Lower leg skin (tissue), 4 donors: ENCODE measurements around the gene TMEM145. TPM values are rescaled to one million over a fixed set of nuclear protein-coding genes. Genes with fewer than 3 reads are reported as not detected.

ENCODE experiments used
- DNase-seq, 2 donors: peaks; one replicate each; pipeline ENCODE4 v3.0.0-alpha.2; 2019; ENCODE audit warnings: low spot score in 2 of 2
- H3K4me3 ChIP-seq: fragments of 200-600 bp; sonication (generic); 2 replicates; pipeline ENCODE4 v1.5.1; 2017; ENCODE audit warnings: mild to moderate bottlenecking, low read depth; ENCODE audit not compliant: poor library complexity, severe bottlenecking
- CTCF ChIP-seq, 3 donors: fragments of 450-650 bp; IDR thresholded peaks; one replicate each; pipeline ENCODE4 v1.5.1; 2016; ENCODE audit warnings: antibody characterized with exemption in 3 of 3, mild to moderate bottlenecking in 3 of 3, moderate library complexity in 2 of 3
- POLR2A ChIP-seq, 2 donors: fragments of 450-650 bp; IDR thresholded peaks; one replicate each; pipeline ENCODE4 v1.6.1; 2016 to 2017; ENCODE audit warnings: antibody characterized with exemption in 2 of 2, mild to moderate bottlenecking in 1 of 2, moderate library complexity in 1 of 2
- WGBS, 2 donors: methylation state at CpG; one replicate each; pipeline ENCODE4 v1.1.5; 2018; 5-methylcytosine and 5-hydroxymethylcytosine counted together
- intact Hi-C: fragments of 100-400 bp; cut with DNase I; formaldehyde crosslinking; loops from one replicate; pipeline ENCODE4 v1.15.0; 2023; ENCODE audit warnings: low total_unique reads
- total RNA-seq, 4 donors: library from RNA; depleted of rRNA; stranded (reverse); fragments of >200 nt; gene quantifications; one replicate each; pipeline ENCODE4 v1.1.0, GENCODE V29; 2016

TMEM145 gene
- total RNA-seq, 4 donors from 2014 or later: 0.88 TPM; not detected in 3

DNA sequence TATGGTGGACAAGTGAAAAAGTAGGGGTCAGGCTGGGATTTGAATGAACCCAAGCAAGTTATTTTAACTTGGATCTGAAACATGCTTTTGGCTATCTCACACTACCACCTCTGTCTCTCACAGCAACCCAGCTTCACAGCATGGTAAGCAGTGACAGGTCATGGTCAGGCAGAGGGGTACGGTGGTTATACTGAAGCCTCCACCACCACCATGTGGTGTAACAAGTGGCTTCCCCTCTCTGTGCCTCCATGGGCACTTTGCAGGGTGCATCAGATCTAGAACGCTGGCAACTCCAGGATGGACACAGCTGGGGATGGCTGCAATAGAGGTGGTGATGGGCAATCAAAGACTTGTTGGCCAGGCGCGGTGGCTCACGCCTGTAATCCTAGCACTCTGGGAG is 739 bp upstream of the TMEM145 start:
- TF ChIP-seq CTCF (IDR thresholded peaks at IDR 0.05) (no peak), POLR2A (IDR thresholded peaks at IDR 0.05) (no peak)
- DNase-seq: no peak
- intact Hi-C loops: loop anchor here (10.0 kb wide), 1 partner anchor 188 kb away; no protein-coding TSS in a partner anchor
- H3K4me3 ChIP-seq: no peak overlapping the region
- WGBS, 2 donors: 79 to 85% methylated on average over 5 of the region's 5 CpGs

GRCh38 chr19:42313840-42314755 is 989 bp downstream of the TMEM145 start:
- H3K4me3 ChIP-seq: no peak overlapping the region
- intact Hi-C loops: loop anchor here (10.0 kb wide), 1 partner anchor 189 kb away; no protein-coding TSS in a partner anchor
- DNase-seq: no peak
- TF ChIP-seq POLR2A (IDR thresholded peaks at IDR 0.05): no peak
- no peak for TF ChIP-seq CTCF (IDR thresholded peaks at IDR 0.05)
- WGBS, 2 donors: 31 to 38% methylated on average over 25 to 26 of the region's 26 CpGs

- intact Hi-C loops: loop anchor here (10.0 kb wide), 1 partner anchor 190 kb away; no protein-coding TSS in a partner anchor
- no peak overlapping the region for H3K4me3 ChIP-seq
- 74 to 78% methylated on average over 5 of the region's 5 CpGs for WGBS, 2 donors
- no peak for DNase-seq
- TF ChIP-seq POLR2A (IDR thresholded peaks at IDR 0.05): no peak
- no peak for TF ChIP-seq CTCF (IDR thresholded peaks at IDR 0.05)
These were observed 1.9 kb downstream of the TMEM145 start for GRCh38 chr19:42315024-42315423.

DNA sequence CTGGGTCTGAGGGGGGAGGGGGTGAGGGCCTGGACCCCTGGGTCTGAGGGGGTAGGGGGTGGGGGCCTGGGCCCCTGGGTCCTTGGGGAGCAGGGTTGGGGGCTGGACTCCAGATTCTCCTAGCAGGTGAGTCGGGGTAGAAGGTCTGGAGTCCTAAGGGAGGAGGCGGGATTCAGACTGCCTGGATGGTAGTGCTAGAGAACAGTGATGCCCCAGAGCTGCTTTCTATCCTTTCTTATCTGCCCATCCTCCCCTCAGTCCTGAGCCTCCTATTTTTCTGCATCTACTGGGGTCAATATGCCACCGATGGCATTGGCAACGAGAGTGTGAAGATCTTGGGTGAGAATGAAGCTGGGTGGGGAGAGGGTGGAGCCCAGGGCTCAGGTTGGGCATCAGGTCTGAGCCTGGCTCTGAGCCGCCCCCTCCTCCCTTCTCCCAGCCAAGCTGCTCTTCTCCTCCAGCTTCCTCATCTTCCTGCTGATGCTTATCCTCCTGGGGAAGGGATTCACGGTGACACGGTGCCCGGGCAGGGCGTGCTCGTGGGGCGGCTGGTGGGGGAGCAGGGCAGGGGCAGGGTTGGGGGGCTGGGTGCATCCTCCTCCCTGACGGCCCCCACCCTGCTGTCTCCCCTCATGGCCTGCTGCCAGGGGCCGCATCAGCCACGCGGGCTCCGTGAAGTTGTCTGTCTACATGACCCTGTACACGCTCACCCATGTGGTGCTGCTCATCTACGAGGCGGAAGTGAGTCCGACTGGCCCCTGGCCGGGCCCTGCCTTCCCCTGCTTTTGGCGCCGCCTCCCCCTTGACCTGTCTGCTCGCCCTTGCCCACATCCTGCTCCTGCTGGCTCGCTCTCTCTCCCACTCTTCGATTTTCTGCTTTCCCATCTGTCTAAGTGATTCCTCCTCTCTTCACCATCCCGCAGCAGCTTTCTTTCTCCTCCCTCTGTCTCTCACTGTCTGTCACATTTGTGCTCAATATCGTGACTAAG is 3.4 kb downstream of the TMEM145 start:
- WGBS, 2 donors: 34 to 42% methylated on average over 28 of the region's 28 CpGs
- intact Hi-C loops: loop anchor here (10.0 kb wide), 1 partner anchor 192 kb away; no protein-coding TSS in a partner anchor
- no peak for DNase-seq
- H3K4me3 ChIP-seq: no peak overlapping the region
- TF ChIP-seq CTCF (IDR thresholded peaks at IDR 0.05): no peak
- TF ChIP-seq POLR2A (IDR thresholded peaks at IDR 0.05): no peak

DNA sequence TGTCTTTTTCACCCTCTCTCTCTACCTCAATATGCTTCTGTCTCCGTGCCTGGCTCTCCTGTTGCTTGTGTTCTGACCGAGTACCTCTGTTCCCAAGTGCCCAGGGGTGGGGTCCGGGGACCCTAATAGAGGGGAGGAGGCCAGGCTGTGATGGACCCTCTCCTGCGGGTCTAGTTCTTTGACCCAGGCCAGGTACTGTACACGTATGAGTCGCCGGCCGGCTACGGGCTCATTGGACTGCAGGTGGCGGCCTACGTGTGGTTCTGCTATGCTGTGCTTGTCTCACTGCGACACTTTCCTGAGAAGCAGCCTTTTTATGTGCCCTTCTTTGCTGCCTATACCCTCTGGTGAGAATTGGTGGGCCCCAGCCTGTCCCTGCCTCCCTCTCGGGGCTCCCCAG is 4.4 kb downstream of the TMEM145 start:
- TF ChIP-seq CTCF (IDR thresholded peaks at IDR 0.05) (no peak), POLR2A (IDR thresholded peaks at IDR 0.05) (no peak)
- DNase-seq: no peak
- no peak overlapping the region for H3K4me3 ChIP-seq
- intact Hi-C loops: loop anchor here (10.0 kb wide), 1 partner anchor 193 kb away; no protein-coding TSS in a partner anchor
- WGBS, 2 donors: 86 to 91% methylated on average over 13 of the region's 13 CpGs
